GM19193 (cell line): ENCODE measurements around the gene SLC36A1.

Experiments
- POLR2A ChIP-seq: IDR thresholded peaks from 4 replicates; pipeline ENCODE4 v1.6.1; 2011; ENCODE audit not compliant: insufficient read depth, insufficient read length; ENCODE audit errors: extremely low read depth

Gene SLC36A1

GRCh38 chr5:151469992-151470391 lies 22.6 kb downstream of the SLC36A1 start:
- no peak for TF ChIP-seq POLR2A

GRCh38 chr5:151470439-151470838 lies 23.0 kb downstream of the SLC36A1 start:
- TF ChIP-seq POLR2A, result no peak

- no peak for TF ChIP-seq POLR2A
Measured at GRCh38 chr5:151471276-151471675, 23.9 kb downstream of the SLC36A1 start.

GRCh38 chr5:151474799-151475198 lies 27.4 kb downstream of the SLC36A1 start:
- TF ChIP-seq POLR2A, result no peak

- no peak for TF ChIP-seq POLR2A
Measured at GRCh38 chr5:151475388-151475787, 28.0 kb downstream of the SLC36A1 start.

- no peak for TF ChIP-seq POLR2A
Measured at GRCh38 chr5:151476016-151476415, 28.6 kb downstream of the SLC36A1 start.

GRCh38 chr5:151477101-151477500 lies 29.7 kb downstream of the SLC36A1 start:
- no peak for TF ChIP-seq POLR2A

GRCh38 chr5:151480384-151481293 lies 33.2 kb downstream of the SLC36A1 start:
- no peak for TF ChIP-seq POLR2A

GRCh38 chr5:151483176-151483575 lies 35.8 kb downstream of the SLC36A1 start:
- no peak for TF ChIP-seq POLR2A

- TF ChIP-seq POLR2A, result no peak
Measured at GRCh38 chr5:151483647-151484046, 36.2 kb downstream of the SLC36A1 start.

- TF ChIP-seq POLR2A, result no peak
Measured at GRCh38 chr5:151487544-151487943, 40.1 kb downstream of the SLC36A1 start.

GRCh38 chr5:151490627-151491026 lies 43.2 kb downstream of the SLC36A1 start:
- no peak for TF ChIP-seq POLR2A

GRCh38 chr5:151491062-151491461 lies 43.7 kb downstream of the SLC36A1 start:
- TF ChIP-seq POLR2A, result no peak

GRCh38 chr5:151492729-151493128 lies 45.3 kb downstream of the SLC36A1 start:
- no peak for TF ChIP-seq POLR2A

GRCh38 chr5:151493665-151494064 lies 46.3 kb downstream of the SLC36A1 start:
- no peak for TF ChIP-seq POLR2A

- TF ChIP-seq POLR2A, result no peak
Measured at GRCh38 chr5:151495320-151495719, 47.9 kb downstream of the SLC36A1 start.

GRCh38 chr5:151496041-151496484 lies 48.7 kb downstream of the SLC36A1 start:
- TF ChIP-seq POLR2A, result no peak

GRCh38 chr5:151497391-151498002 lies 50.1 kb downstream of the SLC36A1 start:
- no peak for TF ChIP-seq POLR2A
